ENCODE results near the gene RAD51B.

- peak; percentile 55 for TF ChIP-seq CTCF (conservative IDR thresholded peaks at IDR 0.05)
- no peak for TF ChIP-seq ZFX (IDR thresholded peaks at IDR 0.05)
Observed at GRCh38 chr14:67883717-67884116, 64.1 kb downstream of the RAD51B start.

Data from C4-2B (cell line).